T-helper 1 cell treated with Interleukin-12 subunit alpha and Interleukin-12 subunit beta and Interleukin-4 antibody, amounts not matched to agents 30 μg/mL and 1 μg/mL, for 36 hours (primary cell): ENCODE data around the gene CCDC187.

Experiments used
- H3K27ac Mint-ChIP-seq: one replicate; pipeline ENCODE4 v1.8.0; 2021; ENCODE audit warnings: mild to moderate bottlenecking, mixed read lengths
- H3K27me3 Mint-ChIP-seq: one replicate; pipeline ENCODE4 v1.8.0; 2021; ENCODE audit warnings: low read depth, mixed read lengths
- H3K36me3 Mint-ChIP-seq: one replicate; pipeline ENCODE4 v1.8.0; 2021; ENCODE audit warnings: low read depth, mixed read lengths
- H3K4me1 Mint-ChIP-seq: one replicate; pipeline ENCODE4 v1.8.0; 2021; ENCODE audit warnings: low read depth, mixed read lengths
- H3K4me3 Mint-ChIP-seq: one replicate; pipeline ENCODE4 v1.8.0; 2021; ENCODE audit warnings: mild to moderate bottlenecking, moderate library complexity, mixed read lengths
- H3K9me3 Mint-ChIP-seq: one replicate; pipeline ENCODE4 v1.8.0; 2021; ENCODE audit warnings: mixed read lengths

Gene CCDC187

GRCh38 chr9:136261686-136262430, 42.0 kb downstream of the CCDC187 start:
- H3K27me3 Mint-ChIP-seq = no peaks in the 10 kb centered on the region
- H3K4me3 Mint-ChIP-seq = no peak overlapping the region
- no peaks in the 10 kb centered on the region for H3K4me1 Mint-ChIP-seq
- H3K36me3 Mint-ChIP-seq = no peaks in the 10 kb centered on the region
- H3K27ac Mint-ChIP-seq = no peak overlapping the region
- H3K9me3 Mint-ChIP-seq = no peaks in the 10 kb centered on the region

- no peaks in the 10 kb centered on the region for H3K9me3 Mint-ChIP-seq
- no peaks in the 10 kb centered on the region for H3K36me3 Mint-ChIP-seq
Measured at GRCh38 chr9:136260936-136261472, 42.9 kb downstream of the CCDC187 start.

GRCh38 chr9:136260521-136260920, 43.4 kb downstream of the CCDC187 start:
- no peaks in the 10 kb centered on the region for H3K27me3 Mint-ChIP-seq
- no peak overlapping the region for H3K27ac Mint-ChIP-seq
- H3K4me3 Mint-ChIP-seq = no peak overlapping the region
- no peaks in the 10 kb centered on the region for H3K36me3 Mint-ChIP-seq
- H3K4me1 Mint-ChIP-seq = no peaks in the 10 kb centered on the region
- H3K9me3 Mint-ChIP-seq = no peaks in the 10 kb centered on the region

More at GRCh38 chr9:136260936-136261472, 42.9 kb downstream of the CCDC187 start:
- no peak overlapping the region for H3K27ac Mint-ChIP-seq
- H3K4me3 Mint-ChIP-seq = no peak overlapping the region
- H3K4me1 Mint-ChIP-seq = no peaks in the 10 kb centered on the region
- no peaks in the 10 kb centered on the region for H3K27me3 Mint-ChIP-seq

GRCh38 chr9:136259836-136260235, 44.1 kb downstream of the CCDC187 start:
- Mint-ChIP-seq H3K4me3 (no peak overlapping the region), H3K27ac (no peak overlapping the region), H3K36me3 (no peaks in the 10 kb centered on the region), H3K27me3 (no peaks in the 10 kb centered on the region), H3K9me3 (no peaks in the 10 kb centered on the region), H3K4me1 (no peaks in the 10 kb centered on the region)

GRCh38 chr9:136259517-136259813, 44.4 kb downstream of the CCDC187 start:
- no peaks in the 10 kb centered on the region for H3K36me3 Mint-ChIP-seq

GRCh38 chr9:136258786-136259516, 44.9 kb downstream of the CCDC187 start:
- Mint-ChIP-seq H3K27me3 (no peaks in the 10 kb centered on the region), H3K9me3 (no peaks in the 10 kb centered on the region), H3K36me3 (no peaks in the 10 kb centered on the region), H3K27ac (no peak overlapping the region), H3K4me3 (no peak overlapping the region), H3K4me1 (no peaks in the 10 kb centered on the region)

More at GRCh38 chr9:136259517-136259813, 44.4 kb downstream of the CCDC187 start:
- Mint-ChIP-seq H3K27ac (no peak overlapping the region), H3K4me1 (no peaks in the 10 kb centered on the region), H3K9me3 (no peaks in the 10 kb centered on the region), H3K27me3 (no peaks in the 10 kb centered on the region), H3K4me3 (no peak overlapping the region)

- no peaks in the 10 kb centered on the region for H3K27me3 Mint-ChIP-seq
- no peaks in the 10 kb centered on the region for H3K4me1 Mint-ChIP-seq
- no peak overlapping the region for H3K4me3 Mint-ChIP-seq
- H3K9me3 Mint-ChIP-seq = no peaks in the 10 kb centered on the region
- no peak overlapping the region for H3K27ac Mint-ChIP-seq
- no peaks in the 10 kb centered on the region for H3K36me3 Mint-ChIP-seq
Measured at GRCh38 chr9:136258299-136258625, 45.6 kb downstream of the CCDC187 start.

- no peak overlapping the region for H3K27ac Mint-ChIP-seq
- no peaks in the 10 kb centered on the region for H3K4me1 Mint-ChIP-seq
- H3K27me3 Mint-ChIP-seq = no peaks in the 10 kb centered on the region
- H3K36me3 Mint-ChIP-seq = no peaks in the 10 kb centered on the region
- no peak overlapping the region for H3K4me3 Mint-ChIP-seq
- no peaks in the 10 kb centered on the region for H3K9me3 Mint-ChIP-seq
Measured at GRCh38 chr9:136257381-136258298, 46.3 kb downstream of the CCDC187 start.

GRCh38 chr9:136255896-136256890, 47.7 kb downstream of the CCDC187 start:
- Mint-ChIP-seq H3K36me3 (no peaks in the 10 kb centered on the region), H3K4me1 (no peaks in the 10 kb centered on the region), H3K4me3 (no peak overlapping the region), H3K27ac (no peak overlapping the region), H3K27me3 (no peaks in the 10 kb centered on the region), H3K9me3 (no peaks in the 10 kb centered on the region)

- H3K4me3 Mint-ChIP-seq = no peak overlapping the region
- no peak overlapping the region for H3K27ac Mint-ChIP-seq
- H3K27me3 Mint-ChIP-seq = no peaks in the 10 kb centered on the region
- H3K36me3 Mint-ChIP-seq = no peaks in the 10 kb centered on the region
- H3K9me3 Mint-ChIP-seq = no peaks in the 10 kb centered on the region
- no peaks in the 10 kb centered on the region for H3K4me1 Mint-ChIP-seq
Measured at GRCh38 chr9:136255166-136255538, 48.7 kb downstream of the CCDC187 start.

GRCh38 chr9:136254381-136255165, 49.3 kb downstream of the CCDC187 start:
- Mint-ChIP-seq H3K27me3 (no peaks in the 10 kb centered on the region), H3K36me3 (no peaks in the 10 kb centered on the region), H3K4me1 (no peaks in the 10 kb centered on the region)

GRCh38 chr9:136253246-136254130, 50.4 kb downstream of the CCDC187 start:
- no peaks in the 10 kb centered on the region for H3K9me3 Mint-ChIP-seq
- H3K27ac Mint-ChIP-seq = no peak overlapping the region
- H3K4me1 Mint-ChIP-seq = no peaks in the 10 kb centered on the region
- H3K4me3 Mint-ChIP-seq = no peak overlapping the region
- H3K27me3 Mint-ChIP-seq = no peaks in the 10 kb centered on the region
- no peaks in the 10 kb centered on the region for H3K36me3 Mint-ChIP-seq

More at GRCh38 chr9:136254381-136255165, 49.3 kb downstream of the CCDC187 start:
- Mint-ChIP-seq H3K4me3 (no peak overlapping the region), H3K9me3 (no peaks in the 10 kb centered on the region), H3K27ac (no peak overlapping the region)
